HG03103 (cell line): ENCODE measurements around the gene SPEF1.
"Not testable (repeated sequence)": the region's sequence is repeated elsewhere in the genome, so short reads cannot be mapped to it uniquely, and the experiment has no call there.

Source experiments
- ATAC-seq: cut with Tn5 transposase; IDR thresholded peaks from one replicate; pipeline ENCODE4 v1.9.1; 2021; ENCODE audit warnings: low read depth; ENCODE audit not compliant: unreplicated experiment

Gene SPEF1

DNA sequence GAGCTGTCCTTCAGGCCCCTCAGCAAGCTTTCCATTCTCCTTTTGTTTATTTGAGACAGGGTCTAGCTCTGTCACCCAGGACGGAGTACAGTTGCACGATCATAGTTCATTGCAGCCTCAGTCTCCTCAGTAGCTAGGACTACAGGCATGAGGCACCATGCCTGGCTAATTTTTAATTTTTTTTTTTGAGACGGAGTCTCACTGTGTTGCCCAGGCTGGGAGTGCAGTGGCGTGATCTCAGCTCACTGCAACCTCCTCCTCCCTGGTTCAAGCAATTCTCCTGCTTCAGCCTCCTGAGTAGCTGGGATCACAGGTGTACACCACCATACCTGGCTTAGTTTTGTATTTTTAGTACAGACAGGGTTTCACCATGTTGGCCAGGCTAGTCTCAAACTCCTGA, 8.0 kb upstream of the SPEF1 start:
- not testable (repeated sequence) for ATAC-seq

DNA sequence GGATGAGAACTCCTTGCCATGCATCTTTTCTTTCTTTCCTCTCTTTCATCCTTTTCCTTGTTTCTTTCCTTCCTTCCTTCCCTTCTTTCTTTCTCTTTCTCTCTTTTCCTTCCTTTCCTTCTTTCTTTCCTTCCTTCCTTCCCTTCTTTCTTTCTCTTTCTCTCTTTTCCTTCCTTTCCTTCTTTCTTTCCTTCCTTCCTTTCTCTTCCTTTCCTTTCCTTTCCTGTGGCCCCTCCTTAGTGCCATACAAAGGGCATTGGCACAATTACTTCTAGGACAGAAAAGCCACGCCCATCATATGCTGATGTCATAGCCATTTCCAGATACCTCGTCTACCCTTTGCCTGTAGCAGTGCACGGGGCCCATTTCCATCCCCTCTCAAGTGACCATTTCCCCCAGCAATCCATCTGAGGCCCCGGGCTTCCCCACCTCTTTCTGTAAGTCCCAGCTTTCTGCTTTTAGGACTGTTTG, 7.5 kb upstream of the SPEF1 start:
- ATAC-seq = no peak

DNA sequence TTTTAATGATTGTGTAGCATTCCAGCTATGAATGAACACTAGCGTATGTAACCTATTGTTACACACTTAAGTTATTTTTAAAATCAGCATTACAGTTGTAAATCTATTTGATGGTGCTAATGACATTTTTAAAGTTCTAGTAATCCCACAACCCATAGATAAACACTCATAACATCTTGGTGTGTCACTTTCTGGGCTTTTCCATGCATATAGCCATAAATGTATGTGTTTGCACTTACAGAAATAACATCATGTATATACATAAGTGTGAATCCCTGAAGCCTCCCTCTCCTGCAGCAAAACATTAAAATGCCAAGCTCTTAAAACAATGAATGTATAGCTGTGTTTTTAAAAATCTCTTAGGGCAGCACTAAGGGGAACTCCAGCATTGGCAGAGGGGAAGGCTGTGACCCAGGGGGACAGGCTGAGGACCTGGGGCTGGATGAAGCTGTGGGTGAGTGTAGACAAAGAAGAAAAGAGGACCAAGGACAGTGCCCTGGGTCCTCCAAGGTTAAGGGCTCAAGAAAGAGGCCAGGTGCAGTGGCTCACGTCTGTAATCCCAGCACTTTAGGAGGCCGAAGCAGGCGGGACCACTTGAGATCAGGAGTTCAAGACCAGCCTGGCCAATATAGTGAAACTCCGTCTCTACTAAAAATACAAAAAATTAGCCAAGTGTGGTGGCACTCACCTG, 6.2 kb upstream of the SPEF1 start:
- ATAC-seq = no peak

DNA sequence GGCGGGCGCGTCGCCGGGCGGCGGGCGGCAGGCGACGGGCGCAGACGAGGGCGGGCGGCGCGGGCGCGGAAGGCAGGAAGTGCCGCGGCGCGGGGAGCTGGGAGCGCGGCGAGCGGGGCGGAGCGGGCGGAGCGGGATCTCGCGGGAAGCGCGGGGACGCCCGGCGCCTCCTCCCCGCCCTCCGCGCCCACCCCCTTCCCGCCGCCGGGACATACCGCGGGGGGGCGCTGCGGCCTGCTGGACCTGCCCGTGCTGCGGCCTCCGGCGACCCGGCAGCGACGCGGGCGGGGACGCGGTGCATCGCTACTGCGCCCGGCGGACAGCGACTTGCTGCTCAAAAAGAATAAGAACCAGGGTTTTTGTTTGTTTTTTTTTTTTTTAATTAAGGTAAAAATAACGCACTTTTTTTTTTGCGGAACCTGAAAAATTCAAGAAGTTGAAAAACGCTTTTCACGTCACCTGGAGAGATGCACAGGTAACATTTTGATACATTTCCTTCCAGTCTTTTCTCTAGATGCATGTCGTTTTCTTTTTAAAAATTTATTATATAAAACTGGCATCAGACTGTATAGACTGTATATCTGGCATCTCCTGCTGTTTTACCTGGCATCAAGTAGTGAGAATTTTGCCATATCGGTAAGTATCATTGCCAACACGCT, 5.5 kb upstream of the SPEF1 start, which contains the start of gene CENPB:
TSS of gene CENPB (minus strand) at position 76 of the 659 bp plus-strand sequence. CDS start 257 bp downstream, outside the sequence.
- peak; percentile 72 for ATAC-seq

DNA sequence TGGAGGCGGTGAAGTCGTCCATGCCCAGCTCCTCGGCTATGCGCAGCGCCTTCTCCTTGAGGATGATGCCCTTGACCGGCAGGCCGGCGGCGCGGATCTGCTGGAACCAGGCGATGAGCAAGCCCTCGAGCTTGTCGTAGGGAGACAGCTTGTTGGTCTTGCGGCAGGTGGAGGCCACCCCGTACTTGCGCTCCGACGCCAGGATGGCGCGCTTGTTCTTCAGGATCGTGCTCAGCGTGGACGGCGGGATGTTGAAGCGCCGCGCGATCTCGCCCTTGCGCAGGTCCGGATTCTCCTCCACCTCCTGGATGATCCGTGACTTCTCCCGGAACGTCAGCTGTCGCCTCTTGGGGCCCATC, 4.9 kb upstream of the SPEF1 start:
- peak; percentile 3 for ATAC-seq

DNA sequence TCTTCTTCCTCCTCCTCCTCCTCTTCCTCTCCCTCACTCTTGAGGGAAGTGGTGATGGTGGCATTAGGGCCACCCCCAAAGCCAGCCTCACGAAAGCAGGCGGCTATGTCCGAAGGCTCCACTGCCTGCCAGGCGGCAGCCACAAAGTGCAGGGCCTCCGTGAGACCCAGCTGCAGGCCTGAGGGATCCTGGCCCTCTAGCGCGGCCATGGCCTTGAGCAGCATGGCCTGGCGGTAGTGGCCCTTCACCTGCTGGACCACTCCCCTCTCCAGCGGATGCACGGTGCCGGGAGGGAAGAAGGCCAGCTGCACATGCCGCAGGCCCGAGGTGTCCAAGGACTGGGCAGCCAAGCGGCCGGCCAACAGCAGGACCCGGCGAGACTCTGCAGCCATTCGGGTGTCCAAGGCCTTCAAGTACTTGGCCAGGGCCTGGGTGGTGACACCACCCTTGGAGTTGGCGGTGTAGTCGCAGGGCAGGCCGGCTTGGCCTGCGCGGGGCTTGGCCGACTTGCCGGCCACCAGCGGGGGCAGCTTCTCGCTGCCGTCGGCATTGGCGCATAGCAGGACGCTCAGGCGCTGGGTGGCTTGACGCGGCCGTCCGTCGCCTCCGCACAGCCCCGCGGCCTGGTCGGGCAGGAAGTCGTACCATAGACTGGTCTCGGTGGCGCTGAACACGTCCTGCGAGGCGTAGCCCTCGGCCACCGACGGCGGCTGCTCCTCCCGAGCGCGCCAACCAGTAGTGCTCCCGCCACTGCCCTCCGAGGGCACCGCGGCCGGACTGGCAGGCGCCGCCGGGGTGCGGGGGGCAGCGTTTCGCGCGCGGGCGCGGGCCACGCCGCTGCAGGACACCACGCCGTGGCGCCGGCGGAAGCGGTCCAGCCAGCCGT, 4.2 kb upstream of the SPEF1 start:
- ATAC-seq = no peak

DNA sequence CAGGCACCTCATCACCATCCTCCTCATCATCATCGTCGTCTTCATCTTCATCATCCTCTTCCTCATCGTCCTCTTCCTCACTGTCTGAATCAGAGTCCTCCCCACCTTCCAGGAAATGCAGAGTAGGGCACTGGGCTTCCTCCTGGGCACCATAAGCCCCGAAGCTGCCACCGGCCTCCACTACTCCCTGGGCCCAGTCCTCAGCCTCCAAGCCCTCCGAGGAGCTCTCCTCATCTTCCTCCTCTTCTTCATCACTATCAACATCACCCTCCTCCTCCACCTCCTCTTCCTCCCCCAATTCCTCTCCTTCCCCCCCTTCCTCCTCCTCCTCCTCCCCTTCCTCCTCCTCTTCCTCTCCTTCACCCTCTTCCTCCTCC, 3.6 kb upstream of the SPEF1 start:
- ATAC-seq = no peak

DNA sequence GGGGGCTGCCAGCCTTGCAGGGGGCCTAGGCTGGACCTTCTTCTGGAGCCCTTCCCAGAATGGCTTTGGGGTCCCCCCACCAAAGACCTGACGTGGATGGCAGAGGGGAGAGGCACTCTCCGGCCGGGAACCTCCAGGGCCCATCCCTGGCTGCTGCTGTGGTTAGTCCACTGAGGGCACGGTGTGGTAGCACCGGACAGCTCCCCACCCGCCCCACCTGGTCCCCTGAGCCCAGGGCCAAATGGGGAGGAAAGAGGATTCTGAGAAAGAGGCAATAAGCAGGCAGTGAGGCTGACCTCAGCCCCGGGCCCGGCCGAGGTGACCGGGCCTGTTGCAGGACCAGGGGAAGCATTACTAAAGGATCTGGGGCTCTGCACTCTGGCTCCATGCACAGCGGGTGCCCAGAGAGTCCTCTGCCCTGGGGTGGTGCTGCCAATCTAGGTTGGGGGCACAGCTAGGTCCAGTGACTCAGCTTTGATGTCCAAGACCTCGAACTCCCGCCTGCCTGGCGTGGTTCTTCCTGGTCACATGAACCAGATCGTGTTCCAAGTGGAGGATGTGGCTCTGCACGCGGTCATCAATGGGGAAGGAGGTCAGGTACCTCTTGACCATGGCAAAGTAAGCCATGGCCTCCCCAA, 3.1 kb upstream of the SPEF1 start:
- no peak for ATAC-seq

DNA sequence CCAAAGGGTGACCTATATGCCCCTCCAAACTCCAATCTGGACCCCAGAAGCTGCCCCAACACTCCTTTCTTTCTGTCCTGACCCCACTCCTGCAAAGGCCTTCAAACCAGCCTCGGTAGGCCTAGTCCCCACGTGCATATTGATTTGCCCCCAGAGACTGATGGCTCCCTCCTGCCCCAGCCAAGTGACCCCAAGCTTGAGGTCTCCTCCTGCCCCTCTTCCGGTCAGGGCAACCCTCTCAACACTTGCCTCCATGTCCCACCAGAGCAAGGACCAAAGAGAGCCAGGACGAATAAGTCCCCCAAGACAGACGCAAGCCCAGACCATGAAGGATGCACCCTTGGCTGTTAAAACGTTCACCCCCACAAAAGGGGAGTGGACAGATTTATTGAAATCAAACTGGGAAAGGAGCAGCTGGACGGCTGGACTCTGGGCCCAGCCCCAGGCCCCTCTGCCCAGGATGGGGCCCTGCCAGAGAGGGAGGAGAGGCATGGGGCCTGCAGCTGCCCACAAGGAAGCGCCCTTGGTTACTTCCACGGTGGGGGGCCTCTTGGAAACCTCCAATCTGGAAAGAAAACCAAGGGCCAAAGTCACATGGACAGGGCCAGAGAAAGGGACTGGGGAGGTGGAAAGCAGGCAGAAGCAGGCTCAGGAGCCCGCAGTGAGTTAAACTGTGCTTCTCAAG, 2.4 kb upstream of the SPEF1 start:
- no peak for ATAC-seq

DNA sequence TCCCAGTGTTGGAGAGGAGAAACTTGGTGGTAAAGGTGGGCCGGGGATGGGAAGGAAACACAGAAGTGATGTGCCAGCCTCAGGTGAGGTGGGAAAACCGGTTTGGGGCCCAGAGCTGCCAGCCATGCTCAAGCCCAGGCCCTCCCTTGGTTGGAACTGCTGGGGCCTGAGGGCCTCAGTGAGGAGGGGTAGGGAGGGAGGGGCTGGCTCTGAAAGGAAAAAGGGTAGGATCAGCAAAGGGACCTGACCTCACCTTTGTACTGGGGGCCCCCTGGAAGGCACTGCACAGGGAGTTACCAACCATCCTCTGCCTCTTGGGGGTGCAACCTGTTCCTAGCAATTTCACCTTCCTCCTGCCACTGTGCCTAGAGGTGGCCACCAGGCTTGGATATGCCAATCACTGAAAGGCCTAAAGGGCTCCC, 1.8 kb upstream of the SPEF1 start:
- ATAC-seq = no peak

DNA sequence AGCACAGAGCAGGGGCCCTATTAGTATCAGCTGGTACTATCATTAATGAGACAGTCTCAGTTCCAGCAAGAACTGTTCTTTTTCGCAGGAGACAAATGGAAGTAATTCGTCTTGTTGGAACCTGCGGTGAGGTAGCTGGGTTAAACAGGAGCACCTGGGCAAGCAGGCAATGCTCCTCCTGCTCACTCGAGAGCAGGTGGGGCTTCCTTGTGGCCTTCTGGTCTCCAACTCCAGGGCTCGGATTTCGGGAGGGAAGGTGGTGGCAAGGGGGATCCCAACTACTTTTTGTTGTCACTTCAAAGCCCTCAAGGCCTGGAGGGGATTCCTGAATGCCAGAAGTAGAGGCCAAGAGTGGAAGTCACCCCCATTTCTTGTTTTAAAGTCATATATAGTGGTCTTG, 1.3 kb upstream of the SPEF1 start:
- no peak for ATAC-seq

DNA sequence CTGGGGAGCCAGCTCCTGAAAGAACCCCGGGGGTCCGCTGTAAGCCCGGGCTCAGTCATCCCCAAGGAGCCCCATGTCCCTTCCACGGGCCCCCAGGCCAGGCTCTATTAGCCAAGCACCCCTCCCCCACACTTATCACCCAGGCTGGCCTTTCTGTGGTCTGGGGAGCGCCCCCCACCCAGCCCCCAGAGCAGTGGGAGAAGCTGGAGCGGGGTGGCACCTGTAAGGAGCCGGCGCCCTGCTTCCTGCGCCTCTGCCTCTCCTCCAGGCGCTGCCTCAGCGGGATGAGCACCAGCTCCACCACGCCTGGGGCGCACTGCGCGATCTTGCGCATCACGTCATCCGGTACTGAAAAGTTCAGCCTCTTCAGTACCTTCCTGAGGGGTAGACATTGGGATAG, 2.3 kb downstream of the SPEF1 start:
- no peak for ATAC-seq

DNA sequence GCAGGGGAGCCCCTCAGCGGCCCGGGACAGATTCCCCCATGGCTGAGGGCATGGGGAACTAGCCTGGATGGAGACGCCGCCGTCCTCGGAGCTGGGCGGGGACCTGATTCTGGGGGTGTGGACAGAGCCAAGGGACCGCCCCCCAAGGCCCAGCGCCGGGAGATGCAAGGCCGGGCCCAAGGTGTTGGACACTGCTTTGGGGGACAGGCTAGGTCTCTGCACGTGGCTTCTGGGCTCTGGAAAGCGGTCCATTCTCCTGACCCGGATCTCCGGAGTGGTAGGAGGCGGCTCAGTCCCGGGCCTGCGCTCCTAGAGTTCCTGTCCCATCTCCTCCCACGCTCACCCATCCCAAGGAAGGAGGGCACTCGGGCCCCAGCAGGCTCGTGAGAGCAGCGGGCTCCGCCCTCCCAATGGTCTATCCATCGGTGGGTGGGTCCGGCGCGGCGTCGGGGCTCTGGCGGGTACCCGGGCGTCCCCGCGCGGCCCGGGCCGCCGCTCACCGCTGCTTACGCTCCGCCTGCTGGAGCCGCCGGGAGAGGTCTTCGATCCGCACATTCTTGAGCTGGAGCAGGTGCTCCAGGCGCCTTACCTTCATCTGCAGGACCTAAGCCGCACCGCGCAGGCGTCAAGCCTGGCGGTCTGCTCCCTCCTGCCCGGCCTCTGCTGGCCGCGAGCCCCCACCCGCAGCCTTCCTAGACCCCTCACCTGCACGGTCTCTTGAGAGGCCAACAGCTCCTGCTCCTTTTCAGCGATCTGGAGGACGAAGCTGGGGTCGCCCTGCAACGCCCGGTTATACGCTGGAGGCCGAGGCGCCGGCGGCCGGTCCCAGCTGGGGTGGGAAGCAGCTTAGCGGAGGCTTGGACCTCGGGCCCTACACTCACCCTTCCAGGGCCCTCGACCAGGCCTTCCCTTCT, 3.3 kb downstream of the SPEF1 start:
- no peak for ATAC-seq

DNA sequence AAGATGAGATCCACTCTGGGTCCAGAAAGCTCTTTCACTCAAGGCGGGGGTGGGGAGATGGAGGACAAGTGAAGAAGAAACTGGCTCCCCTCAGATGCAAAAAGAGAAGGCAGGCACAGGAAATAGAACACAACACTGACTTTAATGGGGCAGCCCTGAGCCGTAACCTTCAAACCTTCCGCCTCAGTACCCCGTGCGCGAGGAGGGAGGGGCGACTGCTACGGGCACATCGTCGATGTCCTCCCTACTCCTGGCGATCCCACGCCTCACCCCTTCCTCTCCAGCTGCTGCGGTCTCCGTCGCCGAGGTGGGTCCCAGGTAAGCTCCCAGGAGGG, 3.9 kb downstream of the SPEF1 start:
- no peak for ATAC-seq

DNA sequence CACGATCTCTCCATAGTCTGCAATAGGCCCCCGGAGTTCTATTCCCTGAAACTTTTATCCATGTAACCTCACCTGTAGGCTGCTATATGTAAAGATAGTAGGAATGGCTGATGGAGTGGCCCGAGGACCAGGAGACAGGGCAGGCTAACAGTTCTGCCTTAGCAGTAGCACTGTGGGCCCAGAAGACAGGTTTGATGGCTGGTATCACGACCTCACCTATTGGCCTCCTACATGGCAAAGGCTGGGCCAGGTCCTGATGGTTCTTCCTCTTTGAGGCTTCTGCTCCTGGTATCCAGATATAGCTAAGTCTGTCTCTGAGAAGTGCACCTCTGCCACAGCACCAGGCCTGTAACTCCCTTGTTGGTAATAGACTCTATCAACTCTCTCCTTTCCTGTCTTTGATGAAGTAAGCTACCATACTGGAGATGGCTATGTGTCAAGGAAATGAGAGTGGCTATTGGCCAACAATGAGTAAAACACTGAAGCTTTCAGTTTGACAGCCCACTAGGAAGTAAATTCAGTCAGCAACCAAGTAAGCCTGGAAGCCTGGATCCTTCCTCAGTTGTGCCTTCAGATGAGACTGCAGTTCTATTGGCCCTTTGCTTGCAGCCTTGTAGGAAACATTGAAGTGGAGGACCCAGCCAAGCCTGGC, 5.7 kb downstream of the SPEF1 start:
- no peak for ATAC-seq

DNA sequence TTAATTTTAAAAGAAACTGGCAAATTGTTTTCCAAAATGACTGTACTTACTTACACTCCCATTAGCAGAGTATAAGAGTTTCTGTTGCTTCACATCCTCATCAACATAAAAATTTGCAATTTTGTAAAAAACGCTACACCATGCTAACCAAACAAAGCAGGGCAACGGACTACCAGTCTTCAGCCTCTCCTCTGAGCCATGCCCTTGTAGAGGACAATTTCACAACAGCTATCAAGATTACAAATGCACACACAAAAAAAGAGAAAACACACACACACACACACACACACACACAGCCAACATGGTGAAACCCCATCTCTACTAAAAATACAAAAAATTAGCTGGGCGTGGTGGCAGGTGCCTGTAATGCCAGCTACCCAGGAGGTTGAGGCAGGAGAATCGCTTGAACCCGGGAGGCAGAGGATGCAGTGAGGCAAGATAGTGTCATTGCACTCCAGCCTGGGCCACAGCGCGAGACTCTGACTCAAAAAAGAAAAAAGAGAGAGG, 9.6 kb downstream of the SPEF1 start:
- ATAC-seq = no peak

DNA sequence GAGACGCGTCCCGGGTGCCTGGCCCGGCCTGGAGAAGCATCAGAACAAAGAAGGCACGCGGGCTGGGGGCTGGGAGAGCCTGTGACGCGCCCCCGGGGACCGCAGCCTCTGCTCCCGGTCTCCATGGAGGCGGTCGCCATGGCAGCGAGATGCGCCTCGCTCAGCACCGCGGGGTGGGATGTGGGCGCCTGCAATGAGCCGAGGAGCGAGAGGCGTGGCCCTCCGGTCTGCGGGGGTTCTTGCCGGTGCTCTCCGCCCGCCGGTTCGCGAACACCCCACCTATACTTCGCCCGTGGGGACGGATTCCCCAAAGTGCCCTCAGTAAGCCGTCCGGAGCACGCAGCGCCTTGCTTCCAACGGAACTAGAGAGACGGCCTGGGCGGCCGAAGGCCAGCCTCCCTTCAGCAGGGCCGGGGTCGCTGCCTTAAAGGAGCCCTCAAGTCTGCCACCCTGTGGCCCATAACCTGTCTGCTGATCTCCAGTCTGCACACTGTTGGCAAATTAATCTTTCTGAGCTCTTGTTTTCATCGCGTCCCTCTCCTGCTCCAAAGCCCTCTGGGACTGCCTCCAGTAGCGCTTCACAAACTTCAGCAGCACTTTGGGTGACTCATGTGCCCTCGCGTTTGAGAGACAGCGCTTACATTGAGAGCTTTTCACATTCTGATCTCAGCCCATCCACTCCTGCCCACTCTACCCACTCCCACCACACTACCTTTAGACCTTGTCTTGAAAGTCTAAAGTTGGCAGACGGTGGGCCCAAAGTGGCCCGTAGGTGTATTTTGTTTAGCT, 12.7 kb downstream of the SPEF1 start:
- ATAC-seq = no peak
